Heart right ventricle (tissue), 16 donors: ENCODE measurements around the gene OR51E1. TPM values are rescaled to one million over a fixed set of nuclear protein-coding genes. Genes with fewer than 3 reads are reported as not detected.

Experiments used
- ATAC-seq, 8 donors: fragments of 200-7000 bp; cut with Tn5 transposase; one replicate each; pipeline ENCODE4 v1.9.1; 2020; ENCODE audit warnings: mild to moderate bottlenecking in 8 of 8, moderate library complexity in 8 of 8, moderate number of reproducible peaks in 1 of 8
- DNase-seq, 2 donors: peaks; one replicate each; pipeline ENCODE4 v3.0.0-alpha.2; 2020
- H3K27ac ChIP-seq, 10 donors: fragments of 200-600 bp; sonication (generic) in 2 of 10; one replicate each; pipeline versions ENCODE4 v1.5.0 to v1.8.0; 2020 to 2022; ENCODE audit warnings: mild to moderate bottlenecking in 3 of 10
- H3K27me3 ChIP-seq, 7 donors: fragments of 200-600 bp; one replicate each; pipeline ENCODE4 v1.8.0; 2021 to 2022; ENCODE audit warnings: mild to moderate bottlenecking in 2 of 7
- H3K36me3 ChIP-seq, 9 donors: fragments of 200-600 bp; sonication (generic) in 1 of 9; one replicate each; pipeline versions ENCODE4 v1.5.0 to v1.8.0; 2020 to 2022; ENCODE audit warnings: mild to moderate bottlenecking in 2 of 9
- H3K4me1 ChIP-seq, 9 donors: fragments of 200-600 bp; sonication (generic) in 1 of 9; one replicate each; pipeline versions ENCODE4 v1.5.0 to v1.8.0; 2020 to 2022; ENCODE audit warnings: mild to moderate bottlenecking in 4 of 9
- H3K4me3 ChIP-seq, 10 donors: fragments of 200-600 bp; sonication (generic) in 2 of 10; one replicate each; pipeline versions ENCODE4 v1.5.0 to v1.8.0; 2020 to 2022; ENCODE audit warnings: mild to moderate bottlenecking in 7 of 10, moderate library complexity in 2 of 10
- H3K9me3 ChIP-seq, 11 donors: fragments of 200-600 bp in 10 of 11; sonication (generic) in 2 of 11; one replicate each; pipeline versions ENCODE4 v1.5.0 to v1.8.0; 2013 to 2022; ENCODE audit warnings: mild to moderate bottlenecking in 2 of 11, control low read depth in 1 of 11, moderate library complexity in 1 of 11
- WGBS, 2 donors: extraction: QIAGEN DNeasy Blood & Tissue Kit; methylation state at CpG; one replicate each; pipeline ENCODE4 v1.1.7; 2013; ENCODE audit warnings: inconsistent platforms in 1 of 2; 5-methylcytosine and 5-hydroxymethylcytosine counted together
- intact Hi-C, 10 donors: fragments of 100-400 bp; cut with DNase I; formaldehyde crosslinking; loops; one replicate each; pipeline versions ENCODE4 v1.11.1 to v1.14.2; 2022
- polyA plus RNA-seq, 2 donors: library from polyadenylated mRNA; stranded (reverse); fragments of 200-250 nt; gene quantifications; one replicate each; pipeline ENCODE4 v1.2.3, GENCODE V29; 2013
- total RNA-seq, 10 donors: library from RNA; stranded (reverse); fragmentation: NEBNext Ultra II Directional in 3 of 10; extraction: Animal tissue kit (Norgen Biotek cat#: 25700) in 3 of 10; gene quantifications; one replicate each; pipeline versions ENCODE4 v1.2.1 to v1.2.4, GENCODE V29; 2021 to 2023
- TF ChIP-seq, protein P1 (sequence below), 9 donors: fragments of 200-600 bp; sonication (generic) in 2 of 9; IDR thresholded peaks; one replicate each; pipeline versions ENCODE4 v1.5.0 to v1.8.0; 2021 to 2022; ENCODE audit warnings: antibody characterized with exemption in 9 of 9, mild to moderate bottlenecking in 5 of 9, moderate library complexity in 1 of 9
- donor health status: Arrhythmogenic right ventricular cardiomyopathy.
- donor health status: ischemic (EF 13 %, LVEDD 7.1; RV severe dilation, severe dysfunction).
- donor health status: healthy with polysubstance abuse.
- donor health status: DM: no; HTN: yes; CAD: no.
- donor health status: DM: no; HTN: no; CAD: no.
- donor health status: ischemic (EF 25% LVEDD 6.9; RV normal size, moderate dysfunction).
- donor health status: ischemic (EF 25% LVEDD 5.7; RV mildly dilated, moderate dysfunction).
- donor health status: healthy.
- donor health status: DM: yes; HTN: yes; CAD: no.
- donor health status: Ischemic cardiomyopathy.
- donor health status: ischemic (EF 35%, LVEDD 5.7; RV mildly dilated, moderate dysfunction).
- donor health status: nonischemic (EF 11% LVEDD 7.7; RV severe dilation, severe dysfunction).
- donor health status: DM: yes; HTN: yes; CAD: no.
- donor health status: PGD.
- donor health status: ischemic (EF 29% LVEDD 5.4; RV normal size, mild dysfunction).
- donor health status: nonischemic (EF 23%, LVEDD 6.1; RV moderate dilation, normal function).

The OR51E1 gene
- total and polyA plus RNA-seq, 12 donors, result 0.68 to 3.4 (median 2.0) TPM

DNA sequence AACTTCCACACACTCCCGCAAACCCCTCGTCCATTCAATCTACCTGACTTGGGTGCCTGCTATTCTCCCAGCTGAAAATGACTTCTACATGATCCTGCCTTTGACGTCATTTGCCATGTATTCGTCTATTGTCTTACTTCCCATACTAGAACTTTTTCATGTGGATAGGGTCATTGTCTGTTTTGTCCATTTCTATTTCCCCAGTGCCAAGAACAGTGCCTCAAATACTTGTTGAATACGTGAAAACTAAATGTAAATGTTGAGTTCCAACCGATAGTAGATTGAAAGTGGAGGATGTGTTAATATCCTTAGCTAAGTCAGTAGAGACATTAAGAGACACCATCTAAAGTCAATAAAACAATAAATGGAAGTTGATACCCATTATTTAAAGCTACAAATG lies 36.7 kb upstream of the OR51E1 start:
- no peaks in the 10 kb centered on the region for H3K27me3 ChIP-seq
- peak overlapping the region; percentile 53 to 86 (median 74) for H3K4me3 ChIP-seq
- TF ChIP-seq, protein P1, sequence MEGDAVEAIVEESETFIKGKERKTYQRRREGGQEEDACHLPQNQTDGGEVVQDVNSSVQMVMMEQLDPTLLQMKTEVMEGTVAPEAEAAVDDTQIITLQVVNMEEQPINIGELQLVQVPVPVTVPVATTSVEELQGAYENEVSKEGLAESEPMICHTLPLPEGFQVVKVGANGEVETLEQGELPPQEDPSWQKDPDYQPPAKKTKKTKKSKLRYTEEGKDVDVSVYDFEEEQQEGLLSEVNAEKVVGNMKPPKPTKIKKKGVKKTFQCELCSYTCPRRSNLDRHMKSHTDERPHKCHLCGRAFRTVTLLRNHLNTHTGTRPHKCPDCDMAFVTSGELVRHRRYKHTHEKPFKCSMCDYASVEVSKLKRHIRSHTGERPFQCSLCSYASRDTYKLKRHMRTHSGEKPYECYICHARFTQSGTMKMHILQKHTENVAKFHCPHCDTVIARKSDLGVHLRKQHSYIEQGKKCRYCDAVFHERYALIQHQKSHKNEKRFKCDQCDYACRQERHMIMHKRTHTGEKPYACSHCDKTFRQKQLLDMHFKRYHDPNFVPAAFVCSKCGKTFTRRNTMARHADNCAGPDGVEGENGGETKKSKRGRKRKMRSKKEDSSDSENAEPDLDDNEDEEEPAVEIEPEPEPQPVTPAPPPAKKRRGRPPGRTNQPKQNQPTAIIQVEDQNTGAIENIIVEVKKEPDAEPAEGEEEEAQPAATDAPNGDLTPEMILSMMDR (IDR thresholded peaks at IDR 0.05), result no peak
- intact Hi-C loops, result loop anchor here in 1 of 10 donors (10.0 kb wide), 1 partner anchor 422 kb away; no protein-coding TSS in a partner anchor
- peaks cover 0 to 35% (median 9%) of the 10 kb centered on the region in 9 donors for H3K36me3 ChIP-seq
- no peak for ATAC-seq
- peak overlapping the region in 9 of 10 donors; percentile 89 to 96 (median 92) for H3K27ac ChIP-seq
- peaks cover 0 to 32% (median 23%) of the 10 kb centered on the region in 9 donors for H3K4me1 ChIP-seq
- no peak for DNase-seq
- H3K9me3 ChIP-seq, result no peaks in the 10 kb centered on the region
- WGBS, 2 donors, result 29 to 33% methylated on average over 6 of the region's 6 CpGs

DNA sequence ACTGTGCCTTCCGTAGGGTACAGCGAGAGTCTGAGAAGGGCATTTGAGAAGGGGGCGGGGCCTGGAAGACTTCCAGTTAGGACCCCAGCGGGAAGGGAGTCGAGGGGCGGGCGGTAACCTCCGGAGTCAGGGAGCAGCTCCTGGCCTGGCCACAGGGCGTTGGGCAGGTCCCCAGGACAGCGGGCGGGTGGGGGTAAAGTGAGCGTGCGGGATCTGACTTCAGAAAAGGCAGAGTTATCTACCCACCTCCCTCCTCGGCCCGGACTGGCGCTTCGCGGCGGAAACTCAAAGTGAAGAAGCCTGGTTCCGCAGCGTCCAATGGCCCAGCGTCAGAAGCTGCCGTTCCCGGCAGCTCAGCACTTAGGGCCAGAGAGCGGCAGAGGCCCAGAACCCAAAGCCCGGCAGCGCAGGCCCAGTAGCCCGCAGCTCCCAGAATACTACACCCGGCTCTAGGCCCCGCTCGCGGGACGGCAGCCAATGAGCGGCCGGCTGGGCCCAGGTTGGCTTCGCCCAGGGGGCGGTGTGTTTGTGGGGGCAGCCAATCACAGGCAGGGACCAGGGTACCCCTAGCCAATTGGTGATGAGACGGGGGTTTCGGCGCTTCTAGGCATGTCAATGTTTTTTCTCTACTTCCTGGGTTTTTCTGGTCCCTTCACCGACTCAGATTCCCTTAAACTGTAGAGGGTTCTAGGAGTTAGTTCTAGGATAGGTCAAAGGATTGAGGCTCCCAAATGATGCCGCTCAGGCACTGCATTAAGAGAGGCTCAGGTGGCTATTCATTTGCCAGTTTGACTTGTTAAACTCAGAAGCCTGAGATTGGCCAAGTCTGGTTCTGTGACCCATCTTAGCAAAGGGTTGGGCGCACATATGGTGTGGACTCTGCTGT lies 35.8 kb upstream of the OR51E1 start, which contains the start of gene TRIM68:
TRIM68 (minus strand) TSS at position 451 of the 886 bp plus-strand sequence. CDS start 2,727 bp downstream, outside the sequence.
- H3K27me3 ChIP-seq, result no peaks in the 10 kb centered on the region
- 4% methylated on average over 43 of the region's 43 CpGs for WGBS, 2 donors
- peak; percentile 99 to 100 (median 100) for ATAC-seq
- peak within 1 kb of the TSS; percentile 53 to 86 (median 74) for H3K4me3 ChIP-seq
- DNase-seq, result peak; percentile 97 to 98
- peaks cover 0 to 32% (median 23%) of the 10 kb centered on the region in 9 donors for H3K4me1 ChIP-seq
- no peaks in the 10 kb centered on the region for H3K9me3 ChIP-seq
- peaks cover 0 to 26% (median 4%) of the 10 kb centered on the region in 9 donors for H3K36me3 ChIP-seq
- H3K27ac ChIP-seq, result peak within 1 kb of the TSS; percentile 51 to 96 (median 92)
- TF ChIP-seq, protein P1 (IDR thresholded peaks at IDR 0.05), result peak in 1 of 9 donors; percentile 16
- intact Hi-C loops, result loop anchor here in 1 of 10 donors (10.0 kb wide), 1 partner anchor 423 kb away; no protein-coding TSS in a partner anchor

DNA sequence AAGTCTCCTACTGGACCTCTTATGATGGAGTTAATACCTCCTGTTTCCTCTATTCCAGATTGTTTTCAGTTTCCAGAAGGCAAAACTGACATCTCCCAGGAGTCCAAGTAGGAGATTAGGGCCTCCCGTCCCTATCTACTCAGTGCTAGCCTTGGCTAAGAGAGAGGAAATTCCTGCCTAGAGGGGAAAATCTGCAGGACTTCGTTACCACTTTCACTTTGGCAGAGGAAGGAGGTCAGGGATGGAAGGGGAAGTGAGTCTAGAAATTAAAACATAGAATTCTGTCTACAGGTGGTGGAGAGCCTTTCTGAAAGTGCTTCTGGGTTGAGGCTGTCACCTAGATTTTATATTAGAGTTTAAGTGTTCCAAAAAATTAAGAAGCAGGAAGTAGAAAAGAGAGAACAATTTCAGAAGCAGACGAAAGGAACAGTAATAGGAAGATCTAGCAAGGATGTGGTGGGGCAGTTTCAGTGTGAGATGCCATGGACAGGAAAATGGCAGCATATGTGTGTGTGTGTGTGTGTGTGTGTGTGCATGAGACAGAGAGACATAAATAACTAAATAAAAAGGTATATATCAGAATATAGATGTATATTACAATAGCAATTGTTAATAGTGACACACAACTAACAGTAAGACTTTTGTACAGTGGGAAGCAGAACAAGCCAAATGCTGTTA lies 33.4 kb upstream of the OR51E1 start:
- WGBS, 2 donors, result 11 to 17% methylated on average over 3 of the region's 3 CpGs
- Histone ChIP-seq H3K4me3 (peak overlapping the region in 5 of 10 donors; percentile 24 to 34 (median 28)), H3K36me3 (peaks cover 0 to 2% (median 0%) of the 10 kb centered on the region in 9 donors), H3K27me3 (peaks cover 0 to 6% (median 0%) of the 10 kb centered on the region in 7 donors), H3K4me1 (peaks cover 0 to 32% (median 23%) of the 10 kb centered on the region in 9 donors), H3K9me3 (no peaks in the 10 kb centered on the region), H3K27ac (peak overlapping the region in 9 of 10 donors; percentile 6 to 84 (median 56))
- intact Hi-C loops, result no loop called here
- DNase-seq (peak in 1 of 2 donors; percentile 16), ATAC-seq (no peak)
- TF ChIP-seq, protein P1 (IDR thresholded peaks at IDR 0.05), result no peak

DNA sequence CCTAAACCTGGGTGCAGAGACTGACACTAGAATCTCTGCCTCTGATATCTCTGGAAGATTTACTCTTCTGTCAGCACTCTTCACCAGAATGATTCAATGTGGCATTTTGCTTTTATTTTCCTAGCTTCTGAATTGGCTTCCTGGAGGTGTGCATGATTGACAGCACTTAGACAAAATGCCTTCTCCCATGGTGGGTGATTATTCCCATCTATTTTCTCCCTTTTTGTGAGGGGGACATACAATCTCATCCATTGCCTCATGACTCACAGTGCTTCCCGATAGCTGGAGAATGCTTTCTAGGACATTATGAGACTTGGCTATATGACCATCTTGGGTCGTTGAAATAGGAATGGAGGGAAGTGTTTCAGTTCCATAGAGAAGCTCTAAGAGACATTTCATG lies 31.8 kb upstream of the OR51E1 start:
- whole genome bisulfite sequencing, 2 donors, result 88 to 93% methylated on average over 2 of the region's 2 CpGs
- TF ChIP-seq, protein P1 (IDR thresholded peaks at IDR 0.05), result no peak
- Histone ChIP-seq H3K27me3 (peaks cover 0 to 6% (median 0%) of the 10 kb centered on the region in 7 donors), H3K4me3 (no peak overlapping the region), H3K27ac (no peak overlapping the region), H3K36me3 (no peaks in the 10 kb centered on the region), H3K9me3 (no peaks in the 10 kb centered on the region), H3K4me1 (peaks cover 0 to 20% (median 13%) of the 10 kb centered on the region in 9 donors)
- DNase-seq, result no peak
- ATAC-seq, result no peak
- intact Hi-C loops, result no loop called here
